Mammary epithelial cell (primary cell): ENCODE results near the gene CNOT9.

Experiments used
- CTCF ChIP-seq, 2 donors: IDR thresholded peaks in 1 of 2; conservative IDR thresholded peaks in 1 of 2; 2 replicates each; pipeline ENCODE4 v1.5.1; 2011 to 2012; ENCODE audit warnings: inconsistent platforms in 2 of 2, low read length in 2 of 2, mild to moderate bottlenecking in 2 of 2, control low read depth in 1 of 2, low read depth in 1 of 2; ENCODE audit not compliant: insufficient read depth in 1 of 2; ENCODE audit errors: extremely low read depth in 1 of 2
- EZH2 ChIP-seq: IDR thresholded peaks from 2 replicates; pipeline ENCODE4 v1.6.1; 2012; ENCODE audit warnings: low read length, inconsistent platforms, borderline replicate concordance

- TF ChIP-seq CTCF (conservative IDR thresholded peaks at IDR 0.05 in 1 of 2, IDR thresholded peaks at IDR 0.05 in 1 of 2; ENCODE audit: extremely low read depth in 1 of 2, insufficient read depth in 1 of 2, low read depth in 1 of 2, low read length in 2 of 2) (no peak), EZH2 (no peak)
Observed at GRCh38 chr2:218558986-218559385, 9.7 kb upstream of the CNOT9 start.
